Measurements from ENCODE around the gene SPTBN1.

GRCh38 chr2:54606393-54606958 lies 150.3 kb downstream of the SPTBN1 start:
- TF ChIP-seq, protein P1, sequence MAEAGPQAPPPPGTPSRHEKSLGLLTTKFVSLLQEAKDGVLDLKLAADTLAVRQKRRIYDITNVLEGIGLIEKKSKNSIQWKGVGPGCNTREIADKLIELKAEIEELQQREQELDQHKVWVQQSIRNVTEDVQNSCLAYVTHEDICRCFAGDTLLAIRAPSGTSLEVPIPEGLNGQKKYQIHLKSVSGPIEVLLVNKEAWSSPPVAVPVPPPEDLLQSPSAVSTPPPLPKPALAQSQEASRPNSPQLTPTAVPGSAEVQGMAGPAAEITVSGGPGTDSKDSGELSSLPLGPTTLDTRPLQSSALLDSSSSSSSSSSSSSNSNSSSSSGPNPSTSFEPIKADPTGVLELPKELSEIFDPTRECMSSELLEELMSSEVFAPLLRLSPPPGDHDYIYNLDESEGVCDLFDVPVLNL (CRISPR knock-in tag; IDR thresholded peaks at IDR 0.05; ENCODE audit: borderline replicate concordance, low read depth) = no peak
- TF ChIP-seq RELA (CRISPR knock-in tag; IDR thresholded peaks at IDR 0.05; ENCODE audit: borderline replicate concordance) = no peak
- TF ChIP-seq, protein P2, sequence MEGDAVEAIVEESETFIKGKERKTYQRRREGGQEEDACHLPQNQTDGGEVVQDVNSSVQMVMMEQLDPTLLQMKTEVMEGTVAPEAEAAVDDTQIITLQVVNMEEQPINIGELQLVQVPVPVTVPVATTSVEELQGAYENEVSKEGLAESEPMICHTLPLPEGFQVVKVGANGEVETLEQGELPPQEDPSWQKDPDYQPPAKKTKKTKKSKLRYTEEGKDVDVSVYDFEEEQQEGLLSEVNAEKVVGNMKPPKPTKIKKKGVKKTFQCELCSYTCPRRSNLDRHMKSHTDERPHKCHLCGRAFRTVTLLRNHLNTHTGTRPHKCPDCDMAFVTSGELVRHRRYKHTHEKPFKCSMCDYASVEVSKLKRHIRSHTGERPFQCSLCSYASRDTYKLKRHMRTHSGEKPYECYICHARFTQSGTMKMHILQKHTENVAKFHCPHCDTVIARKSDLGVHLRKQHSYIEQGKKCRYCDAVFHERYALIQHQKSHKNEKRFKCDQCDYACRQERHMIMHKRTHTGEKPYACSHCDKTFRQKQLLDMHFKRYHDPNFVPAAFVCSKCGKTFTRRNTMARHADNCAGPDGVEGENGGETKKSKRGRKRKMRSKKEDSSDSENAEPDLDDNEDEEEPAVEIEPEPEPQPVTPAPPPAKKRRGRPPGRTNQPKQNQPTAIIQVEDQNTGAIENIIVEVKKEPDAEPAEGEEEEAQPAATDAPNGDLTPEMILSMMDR (IDR thresholded peaks at IDR 0.05) = no peak
- no peak for TF ChIP-seq CREB1 (CRISPR knock-in tag; IDR thresholded peaks at IDR 0.05)
- no peak for TF ChIP-seq NFE2L1 (CRISPR knock-in tag; IDR thresholded peaks at IDR 0.05)
- TF ChIP-seq IRF2 (CRISPR knock-in tag; IDR thresholded peaks at IDR 0.05; ENCODE audit: borderline replicate concordance, low read depth) = no peak

Data from WTC11 (cell line).